CD4-positive, alpha-beta T cell treated with Interleukin-1 beta for 1 hour (primary cell): ENCODE measurements around the gene CRB1.
A peak's percentile ranks its signal among the peaks of the same experiment; 100 is the strongest.
"Not testable (repeated sequence)": the region's sequence is repeated elsewhere in the genome, so short reads cannot be mapped to it uniquely, and the experiment has no call there.

Experiments used
- DNase-seq, 2 donors: peaks; one replicate each; pipeline ENCODE4 v3.0.0-alpha.2; 2020 to 2022

The CRB1 gene

GRCh38 chr1:197466813-197467212 is 198.8 kb downstream of the CRB1 start:
- no peak for DNase-seq

- DNase-seq: no peak
These were observed 199.8 kb downstream of the CRB1 start for GRCh38 chr1:197467881-197468280.

GRCh38 chr1:197468543-197469175 is 200.6 kb downstream of the CRB1 start:
- DNase-seq: no peak

GRCh38 chr1:197469620-197470210 is 201.7 kb downstream of the CRB1 start:
- DNase-seq: no peak

GRCh38 chr1:197470330-197470729 is 202.3 kb downstream of the CRB1 start:
- DNase-seq: no peak

- no peak for DNase-seq
These were observed 203.4 kb downstream of the CRB1 start for GRCh38 chr1:197471248-197471985.

- DNase-seq: no peak
These were observed 204.1 kb downstream of the CRB1 start for GRCh38 chr1:197472141-197472540.

- no peak for DNase-seq
These were observed 212.4 kb downstream of the CRB1 start for GRCh38 chr1:197480446-197480845.

GRCh38 chr1:197481101-197481500 is 213.0 kb downstream of the CRB1 start:
- DNase-seq: peak; percentile 9 to 11

GRCh38 chr1:197485790-197486189 is 217.7 kb downstream of the CRB1 start:
- DNase-seq: no peak

GRCh38 chr1:197486946-197487345 is 218.9 kb downstream of the CRB1 start:
- DNase-seq: no peak

GRCh38 chr1:197491505-197491904 is 223.5 kb downstream of the CRB1 start:
- DNase-seq: not testable (repeated sequence)

GRCh38 chr1:197496722-197497121 is 228.7 kb downstream of the CRB1 start:
- no peak for DNase-seq

GRCh38 chr1:197510691-197511378 is 242.8 kb downstream of the CRB1 start:
- DNase-seq: no peak

GRCh38 chr1:197515421-197515820 is 247.4 kb downstream of the CRB1 start:
- DNase-seq: no peak

- DNase-seq: peak in 1 of 2 donors; percentile 11
These were observed 251.8 kb downstream of the CRB1 start for GRCh38 chr1:197519741-197520334.

GRCh38 chr1:197521118-197521739 is 253.2 kb downstream of the CRB1 start:
- DNase-seq: peak in 1 of 2 donors; percentile 46

GRCh38 chr1:197526736-197527371 is 258.8 kb downstream of the CRB1 start:
- DNase-seq: peak in 1 of 2 donors; percentile 32
